SK-N-SH (cell line): ENCODE results near the gene RBBP4. TPM values are rescaled to one million over a fixed set of nuclear protein-coding genes. Genes with fewer than 3 reads are reported as not detected.
"Not testable (repeated sequence)": the region's sequence is repeated elsewhere in the genome, so short reads cannot be mapped to it uniquely, and the experiment has no call there.

Experiments used
- CTCF ChIA-PET: fragments of 300-600, 350-600 bp; formaldehyde crosslinking; extraction: SDS; loops from one replicate; lab custom pipeline; 2021; lab: Yijun Ruan, JAX
- POLR2A ChIA-PET: fragments of 350-600 bp; sonication (Branson Sonifier 250); formaldehyde crosslinking; extraction: SDS; loops from one replicate; lab custom pipeline; 2020; ENCODE audit warnings: antibody characterized with exemption, inconsistent platforms; lab: Yijun Ruan, JAX
- DNase-seq: peaks from one replicate; pipeline ENCODE4 v3.0.0; 2012
- H2AFZ ChIP-seq: fragments of 200-600 bp; sonication (generic); 2 replicates; pipeline ENCODE4 v1.8.1; 2016; ENCODE audit warnings: antibody characterized with exemption, mild to moderate bottlenecking, low read depth
- H3F3A ChIP-seq: fragments of 200-600 bp; sonication (generic); replicated peaks from 2 replicates; pipeline ENCODE3; 2016; ENCODE audit warnings: antibody characterized with exemption, mild to moderate bottlenecking; ENCODE audit not compliant: insufficient read depth
- H3K27ac ChIP-seq, 2 experiments: fragments of 200-500 bp in 1 of 2; fragments of 200-600 bp in 1 of 2; sonication (Bioruptor generic) in 1 of 2; sonication (generic), shearing (Covaris generic) in 1 of 2; 2 replicates each; pipeline versions ENCODE4 v1.5.1 to v1.6.1; 2014 to 2016; ENCODE audit warnings: low read depth in 2 of 2, inconsistent platforms in 1 of 2, low read length in 1 of 2, mild to moderate bottlenecking in 1 of 2, mixed read lengths in 1 of 2
- H3K27me3 ChIP-seq: fragments of 200-600 bp; sonication (generic), shearing (Covaris generic); 2 replicates; pipeline ENCODE4 v1.6.1; 2016; ENCODE audit warnings: mixed run types; ENCODE audit not compliant: insufficient read depth
- H3K36me3 ChIP-seq, 2 experiments: fragments of 200-500 bp in 1 of 2; fragments of 200-600 bp in 1 of 2; sonication (Bioruptor generic) in 1 of 2; sonication (generic) in 1 of 2; replicated peaks in 1 of 2; 2 replicates each; pipeline versions ENCODE3 to v1.5.1; 2014 to 2016; ENCODE audit warnings: low read length in 1 of 2, mild to moderate bottlenecking in 1 of 2; ENCODE audit not compliant: insufficient read depth in 2 of 2, control insufficient read depth in 1 of 2
- H3K4me1 ChIP-seq, 2 experiments: fragments of 200-500 bp in 1 of 2; fragments of 200-600 bp in 1 of 2; sonication (Bioruptor generic) in 1 of 2; sonication (generic), shearing (Covaris generic) in 1 of 2; 2 replicates each; pipeline versions ENCODE4 v1.5.1 to v1.6.1; 2014 to 2016; ENCODE audit warnings: low read depth in 1 of 2, low read length in 1 of 2, mixed run types in 1 of 2; ENCODE audit not compliant: insufficient read depth in 2 of 2, control insufficient read depth in 1 of 2
- H3K4me2 ChIP-seq: fragments of 200-600 bp; sonication (generic), shearing (Covaris generic); 2 replicates; pipeline ENCODE4 v1.6.1; 2017; ENCODE audit warnings: mixed run types
- H3K4me3 ChIP-seq, 2 experiments: fragments of 200-500 bp in 1 of 2; fragments of 200-600 bp in 1 of 2; sonication (Bioruptor generic) in 1 of 2; sonication (generic), shearing (Covaris generic) in 1 of 2; 2 replicates each; pipeline versions ENCODE4 v1.5.1 to v1.8.1; 2014 to 2016; ENCODE audit warnings: low read depth in 2 of 2, inconsistent platforms in 1 of 2, low read length in 1 of 2, mild to moderate bottlenecking in 1 of 2, mixed read lengths in 1 of 2, moderate library complexity in 1 of 2
- H3K79me2 ChIP-seq: fragments of 200-600 bp; sonication (generic); 2 replicates; pipeline ENCODE4 v1.8.1; 2017; ENCODE audit warnings: mild to moderate bottlenecking; ENCODE audit not compliant: insufficient read depth
- H3K9ac ChIP-seq: fragments of 200-600 bp; sonication (generic); 2 replicates; pipeline ENCODE4 v1.6.1; 2017; ENCODE audit warnings: mixed run types
- H3K9me2 ChIP-seq: fragments of 200-600 bp; sonication (generic); 2 replicates; pipeline ENCODE4 v1.6.1; 2017; ENCODE audit warnings: mixed run types
- H3K9me3 ChIP-seq: fragments of 200-600 bp; sonication (generic); 2 replicates; pipeline ENCODE4 v1.6.1; 2017; ENCODE audit warnings: mixed run types, mild to moderate bottlenecking, moderate library complexity
- H4K20me1 ChIP-seq: fragments of 200-600 bp; sonication (generic); 2 replicates; pipeline ENCODE4 v1.6.1; 2017; ENCODE audit warnings: mild to moderate bottlenecking, mixed run types; ENCODE audit not compliant: insufficient read depth
- EZH2phosphoT487 ChIP-seq: fragments of 200-600 bp; sonication (generic); IDR thresholded peaks from 2 replicates; pipeline ENCODE4 v1.6.1; 2017; ENCODE audit warnings: low read depth, mixed run types, mild to moderate bottlenecking, antibody characterized with exemption, moderate library complexity, borderline replicate concordance
- FOXM1 ChIP-seq: IDR thresholded peaks from 2 replicates; pipeline ENCODE4 v1.4.0; 2012; ENCODE audit warnings: low read depth, mild to moderate bottlenecking
- GATA2 ChIP-seq: sonication (generic); formaldehyde crosslinking; IDR thresholded peaks from 2 replicates; pipeline ENCODE4 v1.5.0; 2020; ENCODE audit warnings: mild to moderate bottlenecking, missing genetic modification reagents
- IRF3 ChIP-seq: fragments of 150-350 bp; IDR thresholded peaks from 2 replicates; pipeline ENCODE4 v1.6.1; 2016; ENCODE audit warnings: mild to moderate bottlenecking, low read depth, low read length
- JUND ChIP-seq: IDR thresholded peaks from 2 replicates; pipeline ENCODE4 v1.4.0; 2012
- MXI1 ChIP-seq: IDR thresholded peaks from 2 replicates; pipeline ENCODE4 v1.6.1; 2012; ENCODE audit warnings: mild to moderate bottlenecking, low read depth, low read length, improper control_type of control experiment
- PBX3 ChIP-seq: IDR thresholded peaks from 2 replicates; pipeline ENCODE4; 2012
- RCOR1 ChIP-seq: fragments of 150-350 bp; IDR thresholded peaks from 2 replicates; pipeline ENCODE4 v1.6.1; 2017; ENCODE audit warnings: antibody characterized with exemption, low read length
- RXRA ChIP-seq: IDR thresholded peaks from 2 replicates; pipeline ENCODE4 v1.4.0; 2012; ENCODE audit warnings: low read depth, mild to moderate bottlenecking, borderline replicate concordance
- YY1 ChIP-seq: IDR thresholded peaks from 2 replicates; pipeline ENCODE4 v1.4.0; 2012; ENCODE audit warnings: low read depth, mild to moderate bottlenecking
- WGBS: methylation state at CpG from one replicate; pipeline ENCODE4 v1.1.6; 2017; ENCODE audit warnings: low lambda C conversion rate; 5-methylcytosine and 5-hydroxymethylcytosine counted together
- polyA plus RNA-seq, 3 experiments: library from polyadenylated mRNA; depleted of rRNA; stranded (reverse); fragments of >200 nt; gene quantifications; 2 replicates each; pipeline ENCODE4 v1.2.3, GENCODE V29; 2012

The RBBP4 gene
- polyA plus RNA-seq, 1 of the 3 experiments (the other 2 are of a cell fraction), result 108 TPM

GRCh38 chr1:32696041-32696440, 45.0 kb downstream of the RBBP4 start:
- Histone ChIP-seq H3K4me3 (no peak overlapping the region), H3K4me2 (no peak overlapping the region), H3K79me2 (peaks cover 50% of the 10 kb centered on the region; the same call in 1 of the 2 replicates), H3F3A (no peaks in the 10 kb centered on the region), H3K27ac (no peak overlapping the region), H2AFZ (no peak overlapping the region), H3K4me1 (no peaks in the 10 kb centered on the region; a peak in 1 of 4 replicates), H3K9me2 (no peaks in the 10 kb centered on the region), H3K36me3 (peaks cover 0 to 7% of the 10 kb centered on the region in 2 experiments), H3K9ac (no peak overlapping the region), H4K20me1 (no peaks in the 10 kb centered on the region), H3K9me3 (no peaks in the 10 kb centered on the region), H3K27me3 (no peaks in the 10 kb centered on the region)
- 93% methylated on average over 9 of the region's 9 CpGs for WGBS
- ChIA-PET POLR2A (no interaction called here), CTCF (no interaction called here)
- no peak for DNase-seq
- TF ChIP-seq JUND, result no peak
- no peak for TF ChIP-seq YY1
- TF ChIP-seq IRF3, result no peak
- no peak for TF ChIP-seq GATA2 (CRISPR knock-in tag)
- TF ChIP-seq RXRA, result no peak
- no peak for TF ChIP-seq MXI1
- no peak for TF ChIP-seq PBX3
- TF ChIP-seq FOXM1, result no peak
- TF ChIP-seq EZH2phosphoT487, result no peak
- no peak for TF ChIP-seq RCOR1

- not testable (repeated sequence) for H3K27ac ChIP-seq, H3K9me3 ChIP-seq, DNase-seq, H3K27me3 ChIP-seq, H3K4me2 ChIP-seq, H3K9me2 ChIP-seq, H3K4me3 ChIP-seq, H3F3A ChIP-seq, H3K4me1 ChIP-seq, H2AFZ ChIP-seq, H4K20me1 ChIP-seq, H3K9ac ChIP-seq, H3K36me3 ChIP-seq
- POLR2A ChIA-PET, result interaction anchor here (0.6 kb wide), 1 partner anchor 130 kb away, joined by 6 read pairs; no protein-coding TSS in a partner anchor
- WGBS, result 92% methylated on average over 8 of the region's 8 CpGs
- peaks cover 57% of the 10 kb centered on the region for H3K79me2 ChIP-seq
- CTCF ChIA-PET, result interaction anchor here (7.5 kb wide), 1 partner anchor 15 kb away, joined by 74 read pairs; no protein-coding TSS in a partner anchor
Observed at GRCh38 chr1:32696996-32697395, 46.0 kb downstream of the RBBP4 start.
